HG03045 (cell line): ENCODE data around the gene ARSG.
"Not testable (repeated sequence)": the region's sequence is repeated elsewhere in the genome, so short reads cannot be mapped to it uniquely, and the experiment has no call there.

Experiments used
- ATAC-seq: cut with Tn5 transposase; IDR thresholded peaks from one replicate; pipeline ENCODE4 v1.9.1; 2021; ENCODE audit warnings: mild to moderate bottlenecking, moderate library complexity; ENCODE audit not compliant: unreplicated experiment

The ARSG gene

DNA sequence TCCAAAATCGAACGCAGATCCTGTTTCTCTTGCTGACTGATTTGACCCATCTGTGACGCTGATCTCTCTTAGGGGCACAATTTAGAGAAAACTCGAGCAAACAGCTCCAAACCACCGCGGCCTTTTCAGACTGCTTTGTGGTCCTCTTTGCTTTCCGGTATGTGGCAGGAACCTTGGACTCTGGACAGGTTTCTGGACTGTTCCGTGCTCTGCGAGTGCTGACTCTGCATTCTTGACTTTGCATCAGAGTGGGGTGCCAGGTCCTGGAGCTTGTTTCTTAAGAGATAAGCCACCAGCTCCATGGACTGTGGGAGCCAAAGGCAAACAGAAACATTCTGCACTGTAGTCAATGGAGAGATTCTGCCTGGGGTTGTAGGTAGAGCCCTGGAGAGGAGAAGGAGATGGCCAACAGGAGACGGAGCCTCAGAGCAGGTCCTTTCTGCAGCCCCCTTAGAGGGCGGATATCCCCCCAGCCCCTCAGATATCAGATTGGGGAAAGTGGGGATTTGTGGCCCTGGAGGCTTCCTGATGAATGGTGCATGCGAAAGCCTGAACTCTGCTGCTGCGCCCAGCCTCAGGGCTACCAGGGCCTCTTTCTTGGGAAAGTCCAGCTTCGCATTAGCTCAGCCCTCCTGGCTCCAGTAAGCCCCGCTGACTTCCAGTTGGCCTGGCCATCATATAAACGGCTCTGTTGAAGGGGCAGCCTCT is 100.4 kb downstream of the ARSG start:
- ATAC-seq = no peak

GRCh38 chr17:68394608-68395331 is 103.5 kb downstream of the ARSG start:
- ATAC-seq = no peak

DNA sequence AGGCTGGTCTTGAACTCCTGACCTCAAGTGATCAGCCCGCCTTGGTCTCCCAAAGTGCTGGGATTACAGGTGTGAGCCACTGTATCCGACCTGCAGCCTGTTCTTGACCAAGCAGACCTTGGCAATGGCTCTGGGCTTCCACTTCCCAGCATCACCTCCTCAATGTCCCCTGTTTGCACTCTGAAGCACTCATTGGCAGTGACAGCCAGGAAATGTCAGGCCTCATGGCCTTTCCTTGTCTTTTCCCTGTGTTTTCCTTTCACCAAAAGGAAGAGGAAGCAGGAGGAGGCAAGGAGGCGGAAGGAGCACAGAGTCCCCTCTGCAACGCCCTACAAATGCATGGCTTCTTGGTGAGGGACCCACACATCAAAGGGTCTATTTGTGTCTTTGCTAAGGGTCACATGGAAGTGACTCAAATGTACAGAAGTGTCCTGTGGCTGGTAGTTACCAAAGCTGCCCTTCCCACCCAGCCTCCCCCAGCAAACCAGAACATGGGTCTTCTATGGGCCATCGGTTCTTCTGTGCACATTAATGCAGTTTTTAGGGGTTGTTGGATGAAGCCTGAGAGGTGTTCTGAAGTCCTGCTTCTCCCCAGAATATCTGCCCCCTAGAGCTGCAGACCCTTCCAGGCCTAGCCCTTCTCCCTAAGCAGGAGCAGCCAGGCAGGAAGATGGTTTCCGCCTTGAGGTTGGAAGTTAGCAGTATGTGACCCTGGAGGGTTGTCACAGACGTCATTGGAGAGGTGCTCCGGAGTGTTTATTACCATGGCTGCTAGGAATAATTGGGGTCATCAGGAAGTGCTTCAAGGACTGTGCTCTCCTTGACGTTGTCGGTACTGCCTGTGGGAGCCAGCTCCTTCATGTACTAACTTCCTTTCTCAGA is 105.2 kb downstream of the ARSG start:
- ATAC-seq = no peak

DNA sequence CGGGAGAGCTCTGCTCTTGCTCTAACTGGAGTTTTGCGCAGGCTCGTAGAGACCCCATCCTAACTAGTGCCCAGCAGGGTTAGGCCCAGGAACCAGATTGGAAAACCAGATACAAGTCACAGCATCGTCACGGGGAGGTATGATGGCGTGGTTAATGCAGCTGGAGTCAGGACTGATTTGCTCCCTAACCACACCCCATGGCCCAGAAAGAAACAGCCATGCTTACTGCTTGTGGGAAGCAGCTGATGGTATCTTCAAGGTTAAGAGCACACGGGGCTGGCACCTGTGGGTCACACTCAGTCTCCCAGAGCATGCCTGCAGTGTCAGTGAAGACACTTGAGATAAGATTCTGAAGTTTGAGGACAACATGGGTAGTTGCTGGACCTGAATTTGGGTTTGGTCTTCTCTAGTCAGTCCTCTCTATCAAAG is 105.8 kb downstream of the ARSG start:
- ATAC-seq = no peak

DNA sequence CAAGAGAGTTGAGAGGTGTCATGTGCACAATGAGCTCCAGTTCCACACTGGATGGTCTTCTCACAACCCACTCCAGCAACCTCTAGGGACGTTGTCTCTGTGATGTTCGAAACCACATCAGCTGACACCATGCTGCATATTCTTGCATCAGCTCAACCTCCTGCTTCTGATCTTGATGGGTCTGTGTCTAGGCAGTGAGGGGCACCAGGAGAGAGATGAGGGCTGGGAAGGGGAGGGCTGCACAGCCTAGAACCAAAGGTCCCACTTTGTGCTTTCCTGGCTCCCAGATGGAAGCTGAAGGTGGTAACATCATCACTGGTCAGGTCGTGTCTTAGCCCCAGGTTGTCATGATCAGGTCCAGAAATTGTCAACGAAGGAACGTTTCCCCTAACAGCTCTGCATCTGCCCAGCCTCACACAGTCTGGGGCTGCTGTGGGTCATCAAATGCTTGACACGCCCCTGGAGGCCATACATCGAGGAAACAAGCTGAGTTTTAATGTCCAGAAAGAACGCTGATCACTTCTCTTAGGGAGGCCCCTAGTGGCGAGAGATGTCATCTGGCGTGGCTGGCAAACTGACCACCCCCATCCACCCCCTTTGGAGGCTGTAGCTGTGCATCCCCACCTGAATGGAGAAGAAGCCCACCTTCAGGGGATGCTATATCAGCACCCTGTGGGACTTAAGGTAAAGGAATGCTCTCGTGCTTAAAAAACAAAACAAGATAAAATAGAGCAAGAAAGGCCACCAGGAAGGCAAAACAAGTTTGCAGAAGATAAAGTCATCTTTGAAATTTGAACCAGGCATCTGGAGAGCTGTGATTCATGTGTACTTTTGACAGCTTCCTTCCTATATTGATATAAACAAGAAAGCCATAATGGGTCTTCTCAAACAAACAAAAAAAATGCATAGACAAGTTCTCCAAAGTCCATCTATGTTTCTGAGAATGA is 107.7 kb downstream of the ARSG start:
- peak; percentile 84 for ATAC-seq

- ATAC-seq = no peak
Measured at GRCh38 chr17:68399638-68400403, 108.5 kb downstream of the ARSG start.

DNA sequence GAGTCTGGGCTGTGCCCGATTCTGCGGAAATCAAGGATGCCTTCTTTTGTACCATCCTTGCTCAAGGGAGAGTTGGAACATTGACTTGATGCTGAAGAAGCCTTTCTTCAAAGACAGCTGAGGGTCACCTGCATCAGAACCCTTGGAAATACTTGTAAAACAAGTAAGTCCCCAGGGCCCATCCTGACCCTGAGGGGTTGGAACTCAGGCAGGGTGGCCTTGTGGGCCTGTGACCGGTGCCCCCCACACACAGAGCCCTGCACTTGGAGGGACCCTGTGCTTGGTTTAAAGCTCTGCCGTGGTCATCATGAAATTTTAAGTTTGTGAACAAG is 109.1 kb downstream of the ARSG start:
- no peak for ATAC-seq

GRCh38 chr17:68401288-68401687 is 110.0 kb downstream of the ARSG start:
- ATAC-seq = no peak

DNA sequence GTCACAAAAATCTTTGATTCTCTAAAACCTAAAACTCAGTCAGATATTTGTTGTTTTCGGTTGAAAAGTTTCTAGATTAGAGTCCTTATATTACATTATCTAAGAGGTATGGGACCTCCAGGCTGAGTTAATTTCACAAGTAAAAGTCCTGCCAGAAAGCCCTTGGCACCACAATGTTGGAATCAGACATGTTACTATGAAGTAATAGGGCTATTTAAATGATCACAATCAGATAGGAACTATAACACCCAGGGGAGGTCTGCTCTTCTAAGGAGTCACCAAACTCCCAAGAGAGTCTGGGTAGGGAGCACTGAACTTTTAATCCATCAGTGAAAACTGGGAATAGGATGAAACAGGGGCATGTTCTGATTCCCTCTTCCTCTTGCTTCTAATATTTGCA is 111.8 kb downstream of the ARSG start:
- ATAC-seq = no peak

GRCh38 chr17:68403837-68404236 is 112.5 kb downstream of the ARSG start:
- not testable (repeated sequence) for ATAC-seq

- not testable (repeated sequence) for ATAC-seq
Measured at GRCh38 chr17:68407656-68408055, 116.4 kb downstream of the ARSG start.

DNA sequence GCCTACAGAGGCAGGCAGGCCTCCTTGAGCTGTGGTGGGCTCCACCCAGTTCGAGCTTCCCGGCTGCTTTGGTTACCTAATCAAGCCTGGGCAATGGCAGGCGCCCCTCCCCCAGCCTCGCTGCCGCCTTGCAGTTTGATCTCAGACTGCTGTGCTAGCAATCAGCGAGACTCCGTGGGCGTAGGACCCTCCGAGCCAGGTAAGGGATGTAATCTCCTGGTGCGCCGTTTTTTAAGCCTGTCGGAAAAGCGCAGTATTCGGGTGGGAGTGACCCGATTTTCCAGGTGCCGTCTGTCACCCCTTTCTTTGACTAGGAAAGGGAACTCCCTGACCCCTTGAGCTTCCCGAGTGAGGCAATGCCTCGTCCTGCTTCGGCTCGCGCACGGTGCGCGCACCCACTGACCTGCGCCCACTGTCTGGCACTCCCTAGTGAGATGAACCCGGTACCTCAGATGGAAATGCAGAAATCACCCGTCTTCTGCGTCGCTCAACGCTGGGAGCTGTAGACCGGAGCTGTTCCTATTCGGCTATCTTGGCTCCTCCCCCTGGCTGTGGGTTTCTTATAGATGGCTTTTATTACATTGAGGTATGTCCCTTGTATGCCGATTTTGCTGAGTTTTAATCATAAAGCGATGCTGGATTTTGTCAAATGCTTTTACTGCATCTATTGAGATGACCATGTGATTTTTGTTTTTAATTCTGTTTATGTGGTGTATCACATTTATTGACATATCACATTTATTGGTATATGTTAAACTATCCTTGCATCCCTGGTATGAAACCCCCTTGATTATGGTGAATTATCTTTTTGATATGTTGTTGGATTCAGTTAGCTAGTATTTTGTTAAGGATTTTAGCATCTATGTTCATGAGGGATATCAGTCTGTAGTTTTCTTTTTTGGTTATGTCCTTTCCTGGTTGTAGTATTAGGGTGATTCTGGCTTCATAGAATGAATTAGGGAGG is 122.6 kb downstream of the ARSG start:
- ATAC-seq = not testable (repeated sequence)

DNA sequence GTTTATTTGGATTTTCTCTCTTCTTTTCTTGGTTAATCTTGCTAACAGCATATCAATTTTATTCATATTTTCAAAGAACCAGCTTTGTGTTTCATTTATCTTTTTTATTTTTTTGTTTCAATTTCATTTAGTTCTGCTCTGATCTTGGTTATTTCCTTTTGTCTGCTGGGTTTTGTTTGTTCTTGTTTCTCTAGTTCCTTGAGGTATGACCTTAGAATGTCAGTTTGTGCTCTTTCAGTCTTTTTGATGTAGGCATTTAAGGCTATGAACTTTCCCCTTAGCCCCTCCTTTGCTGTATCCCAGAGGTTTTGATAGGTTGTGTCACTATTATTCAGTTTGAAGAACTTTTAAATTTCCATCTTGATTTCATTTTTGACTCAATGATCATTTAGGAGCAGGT is 123.6 kb downstream of the ARSG start:
- ATAC-seq = not testable (repeated sequence)

GRCh38 chr17:68417317-68417716 is 126.0 kb downstream of the ARSG start:
- ATAC-seq = no peak

- no peak for ATAC-seq
Measured at GRCh38 chr17:68418876-68419275, 127.6 kb downstream of the ARSG start.

DNA sequence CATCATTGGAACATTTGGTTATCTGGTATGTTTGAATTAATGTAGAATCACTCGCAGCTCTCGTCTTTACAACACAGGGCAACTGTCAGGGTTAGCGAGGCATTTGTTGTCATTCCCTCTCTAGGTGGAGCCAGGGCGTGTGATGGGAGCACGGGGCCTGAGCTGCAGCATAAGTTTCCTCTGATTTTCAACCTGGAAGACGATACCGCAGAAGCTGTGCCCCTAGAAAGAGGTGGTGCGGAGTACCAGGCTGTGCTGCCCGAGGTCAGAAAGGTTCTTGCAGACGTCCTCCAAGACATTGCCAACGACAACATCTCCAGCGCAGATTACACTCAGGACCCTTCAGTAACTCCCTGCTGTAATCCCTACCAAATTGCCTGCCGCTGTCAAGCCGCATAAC is 128.8 kb downstream of the ARSG start:
- ATAC-seq = no peak

GRCh38 chr17:68421486-68421885 is 130.2 kb downstream of the ARSG start:
- ATAC-seq = no peak

- ATAC-seq = no peak
Measured at GRCh38 chr17:68422821-68423220, 131.5 kb downstream of the ARSG start.

DNA sequence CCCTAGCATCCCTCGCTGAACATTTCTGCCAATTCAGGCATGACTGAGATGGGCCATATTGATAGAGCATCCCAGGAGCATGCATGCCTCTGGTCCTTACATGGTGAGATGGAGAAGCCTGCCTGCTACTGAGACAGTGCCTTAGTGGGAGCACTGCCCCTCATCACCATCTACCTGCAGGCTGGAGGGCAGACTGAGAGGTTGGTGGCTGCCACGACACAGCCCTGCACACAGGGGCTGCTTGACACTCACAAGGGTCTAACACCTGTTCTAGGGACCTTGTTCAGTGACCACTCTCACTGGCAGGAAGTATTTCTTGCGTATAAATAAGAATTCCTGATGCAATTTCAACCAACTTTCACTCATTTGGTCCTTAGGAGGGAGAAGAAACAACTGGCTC is 132.0 kb downstream of the ARSG start:
- no peak for ATAC-seq
